ENCODE results near the gene ST3GAL4. TPM values are rescaled to one million over a fixed set of nuclear protein-coding genes. Genes with fewer than 3 reads are reported as not detected.

The ST3GAL4 gene
- polyA plus RNA-seq, 1 of the 3 experiments (the other 2 are of a cell fraction), result 32.0 TPM

DNA sequence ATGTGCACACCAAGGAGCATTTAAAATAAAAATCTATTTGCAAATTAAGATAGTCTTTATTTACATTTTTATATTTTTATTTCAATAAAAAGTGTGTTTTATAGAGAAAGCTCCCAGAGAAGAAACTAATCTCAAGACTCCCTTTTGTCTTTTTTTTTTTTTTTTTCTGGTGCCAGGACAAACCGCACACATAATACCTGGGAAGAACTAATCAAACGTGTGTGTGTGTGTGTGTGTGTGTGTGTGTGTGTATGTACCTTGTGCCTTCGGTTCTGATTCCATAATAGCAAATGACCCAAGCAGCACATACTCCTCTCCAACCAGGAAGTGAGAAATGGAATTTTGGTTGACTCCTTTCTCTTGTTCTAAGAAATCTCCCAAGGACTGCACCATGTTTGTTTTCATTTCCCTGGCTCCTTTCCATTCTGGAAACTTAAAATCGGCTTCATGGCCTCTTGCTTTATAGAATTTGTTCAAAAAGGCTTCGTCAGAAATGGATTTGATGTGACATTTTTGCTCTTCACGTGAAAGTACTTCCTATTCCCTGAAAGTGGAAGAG, 65.3 kb downstream of the ST3GAL4 start:
- Histone ChIP-seq H2AFZ (ENCODE audit: low read depth) (no peak overlapping the region), H3K79me2 (ENCODE audit: insufficient read depth) (no peaks in the 10 kb centered on the region), H3K27me3 (ENCODE audit: insufficient read depth) (no peaks in the 10 kb centered on the region), H3K9ac (no peak overlapping the region), H4K20me1 (ENCODE audit: insufficient read depth) (no peaks in the 10 kb centered on the region), H3K27ac (ENCODE audit: low read depth in 2 of 2, low read length in 1 of 2) (no peak overlapping the region), H3K36me3 (replicated peaks in 1 of 2; ENCODE audit: control insufficient read depth in 1 of 2, insufficient read depth in 2 of 2, low read length in 1 of 2) (peaks cover 0 to 2% of the 10 kb centered on the region in 2 experiments), H3K4me2 (no peak overlapping the region), H3K9me3 (no peaks in the 10 kb centered on the region), H3K4me1 (ENCODE audit: control insufficient read depth in 1 of 2, insufficient read depth in 2 of 2, low read depth in 1 of 2, low read length in 1 of 2) (peaks cover 0 to 3% of the 10 kb centered on the region in 2 experiments; a peak in 1 of 4 replicates), H3F3A (replicated peaks; ENCODE audit: insufficient read depth) (no peaks in the 10 kb centered on the region), H3K4me3 (ENCODE audit: low read depth in 2 of 2, low read length in 1 of 2) (no peak overlapping the region), H3K9me2 (no peaks in the 10 kb centered on the region)
- POLR2A ChIA-PET, result no interaction called here
- WGBS (ENCODE audit: low lambda C conversion rate), result 90% methylated on average over 6 of the region's 6 CpGs
- DNase-seq, result no peak
- CTCF ChIA-PET, result interaction anchor here (1.1 to 3.2 kb wide), 5 partner anchors 14 to 569 kb away, joined by 3 to 14 read pairs (median 6); no protein-coding TSS in a partner anchor
- TF ChIP-seq NRF1 (IDR thresholded peaks at IDR 0.05; ENCODE audit: low read depth, low read length) (no peak), MEF2A (IDR thresholded peaks at IDR 0.05; ENCODE audit: borderline replicate concordance, low read depth) (no peak), GABPA (IDR thresholded peaks at IDR 0.05; ENCODE audit: low read depth) (no peak), RFX5 (IDR thresholded peaks at IDR 0.05; ENCODE audit: low read length) (no peak), TCF12 (IDR thresholded peaks at IDR 0.05) (no peak), RCOR1 (IDR thresholded peaks at IDR 0.05; ENCODE audit: low read length) (no peak), YY1 (IDR thresholded peaks at IDR 0.05; ENCODE audit: low read depth) (no peak), RAD21 (IDR thresholded peaks at IDR 0.05; ENCODE audit: low read length) (no peak), EP300 (IDR thresholded peaks at IDR 0.05; ENCODE audit: borderline replicate concordance in 1 of 2, low read depth in 1 of 2, low read length in 1 of 2) (no peak)
- TF ChIP-seq, protein P1, sequence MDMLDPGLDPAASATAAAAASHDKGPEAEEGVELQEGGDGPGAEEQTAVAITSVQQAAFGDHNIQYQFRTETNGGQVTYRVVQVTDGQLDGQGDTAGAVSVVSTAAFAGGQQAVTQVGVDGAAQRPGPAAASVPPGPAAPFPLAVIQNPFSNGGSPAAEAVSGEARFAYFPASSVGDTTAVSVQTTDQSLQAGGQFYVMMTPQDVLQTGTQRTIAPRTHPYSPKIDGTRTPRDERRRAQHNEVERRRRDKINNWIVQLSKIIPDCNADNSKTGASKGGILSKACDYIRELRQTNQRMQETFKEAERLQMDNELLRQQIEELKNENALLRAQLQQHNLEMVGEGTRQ (IDR thresholded peaks at IDR 0.05; ENCODE audit: borderline replicate concordance, low read depth, low read length), result no peak
- TF ChIP-seq, protein P2, sequence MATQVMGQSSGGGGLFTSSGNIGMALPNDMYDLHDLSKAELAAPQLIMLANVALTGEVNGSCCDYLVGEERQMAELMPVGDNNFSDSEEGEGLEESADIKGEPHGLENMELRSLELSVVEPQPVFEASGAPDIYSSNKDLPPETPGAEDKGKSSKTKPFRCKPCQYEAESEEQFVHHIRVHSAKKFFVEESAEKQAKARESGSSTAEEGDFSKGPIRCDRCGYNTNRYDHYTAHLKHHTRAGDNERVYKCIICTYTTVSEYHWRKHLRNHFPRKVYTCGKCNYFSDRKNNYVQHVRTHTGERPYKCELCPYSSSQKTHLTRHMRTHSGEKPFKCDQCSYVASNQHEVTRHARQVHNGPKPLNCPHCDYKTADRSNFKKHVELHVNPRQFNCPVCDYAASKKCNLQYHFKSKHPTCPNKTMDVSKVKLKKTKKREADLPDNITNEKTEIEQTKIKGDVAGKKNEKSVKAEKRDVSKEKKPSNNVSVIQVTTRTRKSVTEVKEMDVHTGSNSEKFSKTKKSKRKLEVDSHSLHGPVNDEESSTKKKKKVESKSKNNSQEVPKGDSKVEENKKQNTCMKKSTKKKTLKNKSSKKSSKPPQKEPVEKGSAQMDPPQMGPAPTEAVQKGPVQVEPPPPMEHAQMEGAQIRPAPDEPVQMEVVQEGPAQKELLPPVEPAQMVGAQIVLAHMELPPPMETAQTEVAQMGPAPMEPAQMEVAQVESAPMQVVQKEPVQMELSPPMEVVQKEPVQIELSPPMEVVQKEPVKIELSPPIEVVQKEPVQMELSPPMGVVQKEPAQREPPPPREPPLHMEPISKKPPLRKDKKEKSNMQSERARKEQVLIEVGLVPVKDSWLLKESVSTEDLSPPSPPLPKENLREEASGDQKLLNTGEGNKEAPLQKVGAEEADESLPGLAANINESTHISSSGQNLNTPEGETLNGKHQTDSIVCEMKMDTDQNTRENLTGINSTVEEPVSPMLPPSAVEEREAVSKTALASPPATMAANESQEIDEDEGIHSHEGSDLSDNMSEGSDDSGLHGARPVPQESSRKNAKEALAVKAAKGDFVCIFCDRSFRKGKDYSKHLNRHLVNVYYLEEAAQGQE (IDR thresholded peaks at IDR 0.05; ENCODE audit: low read depth, low read length), result no peak
- TF ChIP-seq, protein P3, sequence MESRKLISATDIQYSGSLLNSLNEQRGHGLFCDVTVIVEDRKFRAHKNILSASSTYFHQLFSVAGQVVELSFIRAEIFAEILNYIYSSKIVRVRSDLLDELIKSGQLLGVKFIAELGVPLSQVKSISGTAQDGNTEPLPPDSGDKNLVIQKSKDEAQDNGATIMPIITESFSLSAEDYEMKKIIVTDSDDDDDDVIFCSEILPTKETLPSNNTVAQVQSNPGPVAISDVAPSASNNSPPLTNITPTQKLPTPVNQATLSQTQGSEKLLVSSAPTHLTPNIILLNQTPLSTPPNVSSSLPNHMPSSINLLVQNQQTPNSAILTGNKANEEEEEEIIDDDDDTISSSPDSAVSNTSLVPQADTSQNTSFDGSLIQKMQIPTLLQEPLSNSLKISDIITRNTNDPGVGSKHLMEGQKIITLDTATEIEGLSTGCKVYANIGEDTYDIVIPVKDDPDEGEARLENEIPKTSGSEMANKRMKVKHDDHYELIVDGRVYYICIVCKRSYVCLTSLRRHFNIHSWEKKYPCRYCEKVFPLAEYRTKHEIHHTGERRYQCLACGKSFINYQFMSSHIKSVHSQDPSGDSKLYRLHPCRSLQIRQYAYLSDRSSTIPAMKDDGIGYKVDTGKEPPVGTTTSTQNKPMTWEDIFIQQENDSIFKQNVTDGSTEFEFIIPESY (IDR thresholded peaks at IDR 0.05; ENCODE audit: borderline replicate concordance, low read depth), result no peak
- TF ChIP-seq, protein P4, sequence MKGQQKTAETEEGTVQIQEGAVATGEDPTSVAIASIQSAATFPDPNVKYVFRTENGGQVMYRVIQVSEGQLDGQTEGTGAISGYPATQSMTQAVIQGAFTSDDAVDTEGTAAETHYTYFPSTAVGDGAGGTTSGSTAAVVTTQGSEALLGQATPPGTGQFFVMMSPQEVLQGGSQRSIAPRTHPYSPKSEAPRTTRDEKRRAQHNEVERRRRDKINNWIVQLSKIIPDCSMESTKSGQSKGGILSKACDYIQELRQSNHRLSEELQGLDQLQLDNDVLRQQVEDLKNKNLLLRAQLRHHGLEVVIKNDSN (IDR thresholded peaks at IDR 0.05; ENCODE audit: borderline replicate concordance, low read depth), result no peak
